Measurements from ENCODE around the gene CHRM2.

DNA sequence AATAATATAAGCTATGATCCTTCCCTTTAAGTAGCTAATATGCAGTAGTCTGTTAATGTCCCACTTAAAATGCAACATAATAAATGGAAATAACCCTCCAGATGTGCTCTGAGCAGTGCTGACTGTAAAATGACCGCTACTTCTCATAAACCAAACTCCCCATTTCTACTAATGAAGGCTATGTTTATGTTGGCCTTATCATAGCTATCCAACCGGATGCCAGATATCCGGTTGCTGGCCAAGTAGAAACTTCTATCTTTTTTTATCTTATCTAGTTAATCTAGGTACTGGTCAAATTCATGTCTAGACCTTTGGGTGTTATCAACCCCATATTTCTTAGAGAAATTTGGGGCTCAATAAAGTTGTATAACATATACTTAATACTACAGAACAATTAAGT lies 56.6 kb downstream of the CHRM2 start:
- TF ChIP-seq POLR2A (IDR thresholded peaks at IDR 0.05; ENCODE audit: low read depth), result no peak
- TF ChIP-seq, protein P1, sequence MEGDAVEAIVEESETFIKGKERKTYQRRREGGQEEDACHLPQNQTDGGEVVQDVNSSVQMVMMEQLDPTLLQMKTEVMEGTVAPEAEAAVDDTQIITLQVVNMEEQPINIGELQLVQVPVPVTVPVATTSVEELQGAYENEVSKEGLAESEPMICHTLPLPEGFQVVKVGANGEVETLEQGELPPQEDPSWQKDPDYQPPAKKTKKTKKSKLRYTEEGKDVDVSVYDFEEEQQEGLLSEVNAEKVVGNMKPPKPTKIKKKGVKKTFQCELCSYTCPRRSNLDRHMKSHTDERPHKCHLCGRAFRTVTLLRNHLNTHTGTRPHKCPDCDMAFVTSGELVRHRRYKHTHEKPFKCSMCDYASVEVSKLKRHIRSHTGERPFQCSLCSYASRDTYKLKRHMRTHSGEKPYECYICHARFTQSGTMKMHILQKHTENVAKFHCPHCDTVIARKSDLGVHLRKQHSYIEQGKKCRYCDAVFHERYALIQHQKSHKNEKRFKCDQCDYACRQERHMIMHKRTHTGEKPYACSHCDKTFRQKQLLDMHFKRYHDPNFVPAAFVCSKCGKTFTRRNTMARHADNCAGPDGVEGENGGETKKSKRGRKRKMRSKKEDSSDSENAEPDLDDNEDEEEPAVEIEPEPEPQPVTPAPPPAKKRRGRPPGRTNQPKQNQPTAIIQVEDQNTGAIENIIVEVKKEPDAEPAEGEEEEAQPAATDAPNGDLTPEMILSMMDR (IDR thresholded peaks at IDR 0.05), result no peak
